SU-DHL-6 (cell line): ENCODE results near the gene SLC9A9.

Source experiments
- CTCF ChIP-seq: fragments of 200-600 bp; sonication (generic); IDR thresholded peaks from one replicate; pipeline ENCODE4 v1.5.1; 2017; ENCODE audit warnings: antibody characterized with exemption, mild to moderate bottlenecking, low read length, moderate library complexity; ENCODE audit not compliant: insufficient read depth, poor library complexity, severe bottlenecking
- EZH2phosphoT487 ChIP-seq: fragments of 200-600 bp; sonication (generic), shearing (Covaris generic); conservative IDR thresholded peaks from 2 replicates; pipeline ENCODE4 v1.6.1; 2018; ENCODE audit warnings: mild to moderate bottlenecking, antibody characterized with exemption, low read length, moderate library complexity, mixed read lengths

GRCh38 chr3:143850877-143851276 is 2.6 kb upstream of the SLC9A9 start:
- TF ChIP-seq CTCF = no peak
- TF ChIP-seq EZH2phosphoT487 = no peak
